MCF 10A (cell line): Measurements from ENCODE around the gene FAM20A. TPM values are rescaled to one million over a fixed set of nuclear protein-coding genes. Genes with fewer than 3 reads are reported as not detected.
"Not testable (repeated sequence)": the region's sequence is repeated elsewhere in the genome, so short reads cannot be mapped to it uniquely, and the experiment has no call there.

Source experiments
- BruUV-seq: library from RNA; stranded (reverse); fragments of 400-500 nt; replicated peaks from 2 replicates; lab custom pipeline; 2021; lab: Mats Ljungman, UMichigan
- CTCF ChIA-PET: fragments of 300-600 bp; sonication (Branson Sonifier 250); formaldehyde crosslinking; extraction: SDS; loops from one replicate; lab custom pipeline; 2021; ENCODE audit warnings: antibody characterized with exemption, inconsistent platforms; lab: Yijun Ruan, JAX
- POLR2A ChIA-PET: fragments of 300-600, 350-650 bp; sonication (Branson Sonifier 250); formaldehyde crosslinking; extraction: SDS; loops from one replicate; lab custom pipeline; 2020; ENCODE audit warnings: antibody characterized with exemption, inconsistent platforms; lab: Yijun Ruan, JAX
- DNase-seq: peaks from one replicate; pipeline ENCODE4 v3.0.0-alpha.2; 2018; ENCODE audit not compliant: unreplicated experiment
- H3K27ac Mint-ChIP-seq: one replicate; pipeline ENCODE4 v1.8.0; 2022; ENCODE audit warnings: mild to moderate bottlenecking, low read depth, mixed read lengths; ENCODE audit not compliant: unreplicated experiment
- H3K27me3 Mint-ChIP-seq: one replicate; pipeline ENCODE4 v1.8.0; 2022; ENCODE audit warnings: mixed read lengths; ENCODE audit not compliant: insufficient read depth, unreplicated experiment
- H3K36me3 Mint-ChIP-seq: one replicate; pipeline ENCODE4 v1.8.0; 2022; ENCODE audit warnings: mild to moderate bottlenecking, moderate library complexity, mixed read lengths; ENCODE audit not compliant: insufficient read depth, unreplicated experiment
- H3K4me1 Mint-ChIP-seq: one replicate; pipeline ENCODE4 v1.8.0; 2022; ENCODE audit warnings: mixed read lengths; ENCODE audit not compliant: insufficient read depth, unreplicated experiment
- H3K4me3 Mint-ChIP-seq: one replicate; pipeline ENCODE4 v1.8.0; 2022; ENCODE audit warnings: mild to moderate bottlenecking, moderate library complexity, mixed read lengths; ENCODE audit not compliant: unreplicated experiment
- H3K9me3 Mint-ChIP-seq: one replicate; pipeline ENCODE4 v1.8.0; 2022; ENCODE audit warnings: mixed read lengths; ENCODE audit not compliant: unreplicated experiment
- intact Hi-C: fragments of 100-400 bp; cut with micrococcal nuclease; formaldehyde crosslinking; loops from 2 replicates; pipeline ENCODE4 v1.14.1; 2022
- total RNA-seq: library from RNA; stranded (reverse); gene quantifications from 2 replicates; pipeline ENCODE4 v1.2.3, GENCODE V29; 2022
- TF ChIP-seq, protein P1 (sequence below): fragments of 200-600 bp; IDR thresholded peaks from one replicate; pipeline ENCODE4 v1.8.0; 2022; ENCODE audit warnings: antibody characterized with exemption, mild to moderate bottlenecking; ENCODE audit not compliant: unreplicated experiment

FAM20A gene
- total RNA-seq, 1 experiment from 2014 or later, result not detected

DNA sequence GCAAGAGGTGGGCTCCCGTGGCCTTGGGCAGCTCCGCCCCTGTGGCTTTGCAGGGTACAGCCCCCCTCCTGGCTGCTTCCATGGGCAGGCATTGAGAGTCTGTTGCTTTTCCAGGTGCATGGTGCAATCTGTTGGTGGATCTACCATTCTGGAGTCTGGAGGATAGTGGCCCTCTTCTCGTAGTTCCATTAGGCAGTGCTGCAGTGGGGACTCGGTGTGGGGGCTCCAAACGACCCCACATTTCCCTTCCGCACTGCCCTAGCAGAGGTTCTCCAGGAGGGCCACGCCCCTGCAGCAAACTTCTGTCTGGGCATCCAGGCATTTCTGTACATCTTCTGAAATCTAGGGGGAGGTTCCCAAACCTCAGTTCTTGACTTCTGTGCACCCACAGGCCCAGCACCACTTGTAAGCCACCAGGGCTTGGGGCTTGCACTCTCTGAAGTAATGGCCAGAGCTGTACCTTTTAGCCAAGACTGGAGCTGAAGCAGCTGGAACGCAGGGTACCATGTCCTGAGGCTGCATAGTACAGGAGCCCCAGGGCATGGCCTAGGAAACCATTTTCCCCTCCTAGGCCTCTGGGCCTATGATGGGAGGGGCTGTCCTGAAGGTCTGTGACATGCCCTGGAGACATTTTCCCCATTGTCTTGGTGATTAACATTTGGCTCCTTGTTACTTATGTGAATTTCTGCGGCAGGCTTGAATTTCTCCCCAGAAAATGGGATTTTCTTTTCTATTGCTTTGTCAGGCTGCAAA lies 82.9 kb downstream of the FAM20A start:
- H3K36me3 Mint-ChIP-seq, result peaks cover 66% of the 10 kb centered on the region
- no peaks in the 10 kb centered on the region for H3K9me3 Mint-ChIP-seq
- no peak overlapping the region for H3K4me3 Mint-ChIP-seq
- BruUV-seq, result no TSS peak
- POLR2A ChIA-PET, result no interaction called here
- intact Hi-C loops, result no loop called here
- H3K27me3 Mint-ChIP-seq, result no peaks in the 10 kb centered on the region
- DNase-seq, result no peak
- peaks cover 18% of the 10 kb centered on the region for H3K4me1 Mint-ChIP-seq
- TF ChIP-seq, protein P1, sequence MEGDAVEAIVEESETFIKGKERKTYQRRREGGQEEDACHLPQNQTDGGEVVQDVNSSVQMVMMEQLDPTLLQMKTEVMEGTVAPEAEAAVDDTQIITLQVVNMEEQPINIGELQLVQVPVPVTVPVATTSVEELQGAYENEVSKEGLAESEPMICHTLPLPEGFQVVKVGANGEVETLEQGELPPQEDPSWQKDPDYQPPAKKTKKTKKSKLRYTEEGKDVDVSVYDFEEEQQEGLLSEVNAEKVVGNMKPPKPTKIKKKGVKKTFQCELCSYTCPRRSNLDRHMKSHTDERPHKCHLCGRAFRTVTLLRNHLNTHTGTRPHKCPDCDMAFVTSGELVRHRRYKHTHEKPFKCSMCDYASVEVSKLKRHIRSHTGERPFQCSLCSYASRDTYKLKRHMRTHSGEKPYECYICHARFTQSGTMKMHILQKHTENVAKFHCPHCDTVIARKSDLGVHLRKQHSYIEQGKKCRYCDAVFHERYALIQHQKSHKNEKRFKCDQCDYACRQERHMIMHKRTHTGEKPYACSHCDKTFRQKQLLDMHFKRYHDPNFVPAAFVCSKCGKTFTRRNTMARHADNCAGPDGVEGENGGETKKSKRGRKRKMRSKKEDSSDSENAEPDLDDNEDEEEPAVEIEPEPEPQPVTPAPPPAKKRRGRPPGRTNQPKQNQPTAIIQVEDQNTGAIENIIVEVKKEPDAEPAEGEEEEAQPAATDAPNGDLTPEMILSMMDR, result no peak
- CTCF ChIA-PET, result interaction anchor here (0.6 kb wide), 1 partner anchor 545 kb away, joined by 3 read pairs; no protein-coding TSS in a partner anchor
- H3K27ac Mint-ChIP-seq, result no peak overlapping the region

GRCh38 chr17:68517605-68518004 lies 83.6 kb downstream of the FAM20A start:
- CTCF ChIA-PET, result interaction anchor here (0.6 kb wide), 1 partner anchor 545 kb away, joined by 3 read pairs; no protein-coding TSS in a partner anchor
- peaks cover 60% of the 10 kb centered on the region for H3K36me3 Mint-ChIP-seq
- H3K27me3 Mint-ChIP-seq, DNase-seq, H3K9me3 Mint-ChIP-seq, POLR2A ChIA-PET, intact Hi-C loops, BruUV-seq, H3K4me3 Mint-ChIP-seq: not testable (repeated sequence)
- peaks cover 18% of the 10 kb centered on the region for H3K4me1 Mint-ChIP-seq
- peak overlapping the region; percentile 33 for H3K27ac Mint-ChIP-seq

GRCh38 chr17:68516732-68517131 lies 84.4 kb downstream of the FAM20A start:
- Mint-ChIP-seq H3K27me3 (no peaks in the 10 kb centered on the region), H3K36me3 (peaks cover 52% of the 10 kb centered on the region), H3K4me3 (no peak overlapping the region), H3K27ac (peak overlapping the region; percentile 33), H3K9me3 (no peaks in the 10 kb centered on the region), H3K4me1 (peaks cover 18% of the 10 kb centered on the region)
- ChIA-PET POLR2A (interaction anchor here (0.7 to 2.5 kb wide), 4 partner anchors 9 to 60 kb away, joined by 3 to 10 read pairs (median 4); no protein-coding TSS in a partner anchor), CTCF (interaction anchor here (0.7 to 0.9 kb wide), 3 partner anchors 17 to 306 kb away, joined by 3 to 5 read pairs (median 3); no protein-coding TSS in a partner anchor)
- DNase-seq, result no peak
- no TSS peak for BruUV-seq
- TF ChIP-seq, protein P1, result no peak
- intact Hi-C loops, result no loop called here

- H3K4me1 Mint-ChIP-seq, result peaks cover 23% of the 10 kb centered on the region
- H3K9me3 Mint-ChIP-seq, result no peaks in the 10 kb centered on the region
- POLR2A ChIA-PET, result interaction anchor here (0.7 to 7.5 kb wide), 8 partner anchors 8 to 674 kb away, joined by 3 to 114 read pairs (median 4); partner anchors contain the start of gene WIPI1
- no TSS peak for BruUV-seq
- CTCF ChIA-PET, result interaction anchor here (0.7 kb wide), 1 partner anchor 716 kb away, joined by 3 read pairs; no protein-coding TSS in a partner anchor
- peak overlapping the region; percentile 95 for H3K4me3 Mint-ChIP-seq
- H3K36me3 Mint-ChIP-seq, result peaks cover 50% of the 10 kb centered on the region
- intact Hi-C loops, result loop anchor here (5.0 kb wide), 1 partner anchor 242 kb away; no protein-coding TSS in a partner anchor
- TF ChIP-seq, protein P1, result no peak
- peak; percentile 28 for DNase-seq
- peak overlapping the region; percentile 98 for H3K27ac Mint-ChIP-seq
- H3K27me3 Mint-ChIP-seq, result no peaks in the 10 kb centered on the region
Observed at GRCh38 chr17:68514831-68515635, 86.1 kb downstream of the FAM20A start.
